BE2C (cell line): ENCODE measurements around the gene AKT3.

ENCODE experiments used
- DNase-seq: peaks from one replicate; pipeline ENCODE4 v3.0.0-alpha.2; 2020
- H3K27me3 ChIP-seq: fragments of 250-450 bp; sonication (Bioruptor Pico); 2 replicates; pipeline ENCODE4 v1.5.1; 2020; ENCODE audit warnings: mild to moderate bottlenecking
- H3K36me3 ChIP-seq: fragments of 250-450 bp; sonication (Bioruptor Pico); 2 replicates; pipeline ENCODE4 v1.5.1; 2020; ENCODE audit warnings: mild to moderate bottlenecking
- H3K4me1 ChIP-seq: fragments of 250-450 bp; sonication (Bioruptor Pico); 2 replicates; pipeline ENCODE4 v1.5.1; 2020
- H3K4me3 ChIP-seq: 2 replicates; pipeline ENCODE4 v1.5.1; 2011; ENCODE audit warnings: low read depth, low read length
- H3K9me3 ChIP-seq: fragments of 250-450 bp; sonication (Bioruptor Pico); 2 replicates; pipeline ENCODE4 v1.5.1; 2020
- TF ChIP-seq, protein P1 (sequence below): IDR thresholded peaks from 2 replicates; pipeline ENCODE4 v1.5.1; 2012; ENCODE audit warnings: mild to moderate bottlenecking, low read depth, low read length

Gene AKT3

GRCh38 chr1:243454328-243454997 lies 395.6 kb downstream of the AKT3 start:
- TF ChIP-seq, protein P1, sequence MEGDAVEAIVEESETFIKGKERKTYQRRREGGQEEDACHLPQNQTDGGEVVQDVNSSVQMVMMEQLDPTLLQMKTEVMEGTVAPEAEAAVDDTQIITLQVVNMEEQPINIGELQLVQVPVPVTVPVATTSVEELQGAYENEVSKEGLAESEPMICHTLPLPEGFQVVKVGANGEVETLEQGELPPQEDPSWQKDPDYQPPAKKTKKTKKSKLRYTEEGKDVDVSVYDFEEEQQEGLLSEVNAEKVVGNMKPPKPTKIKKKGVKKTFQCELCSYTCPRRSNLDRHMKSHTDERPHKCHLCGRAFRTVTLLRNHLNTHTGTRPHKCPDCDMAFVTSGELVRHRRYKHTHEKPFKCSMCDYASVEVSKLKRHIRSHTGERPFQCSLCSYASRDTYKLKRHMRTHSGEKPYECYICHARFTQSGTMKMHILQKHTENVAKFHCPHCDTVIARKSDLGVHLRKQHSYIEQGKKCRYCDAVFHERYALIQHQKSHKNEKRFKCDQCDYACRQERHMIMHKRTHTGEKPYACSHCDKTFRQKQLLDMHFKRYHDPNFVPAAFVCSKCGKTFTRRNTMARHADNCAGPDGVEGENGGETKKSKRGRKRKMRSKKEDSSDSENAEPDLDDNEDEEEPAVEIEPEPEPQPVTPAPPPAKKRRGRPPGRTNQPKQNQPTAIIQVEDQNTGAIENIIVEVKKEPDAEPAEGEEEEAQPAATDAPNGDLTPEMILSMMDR = no peak
- DNase-seq = no peak
- Histone ChIP-seq H3K4me1 (no peaks in the 10 kb centered on the region), H3K4me3 (no peak overlapping the region), H3K9me3 (no peaks in the 10 kb centered on the region), H3K27me3 (no peaks in the 10 kb centered on the region), H3K36me3 (no peaks in the 10 kb centered on the region)

GRCh38 chr1:243452092-243452491 lies 398.0 kb downstream of the AKT3 start:
- Histone ChIP-seq H3K4me3 (no peak overlapping the region), H3K4me1 (no peaks in the 10 kb centered on the region; the same call in 1 of the 2 replicates), H3K27me3 (no peaks in the 10 kb centered on the region), H3K36me3 (no peaks in the 10 kb centered on the region), H3K9me3 (no peaks in the 10 kb centered on the region)
- TF ChIP-seq, protein P1 = no peak
- DNase-seq = no peak

- DNase-seq = no peak
- Histone ChIP-seq H3K36me3 (no peaks in the 10 kb centered on the region), H3K4me1 (no peaks in the 10 kb centered on the region; the same call in 1 of the 2 replicates), H3K27me3 (no peaks in the 10 kb centered on the region), H3K4me3 (no peak overlapping the region), H3K9me3 (no peaks in the 10 kb centered on the region)
- TF ChIP-seq, protein P1 = no peak
Measured at GRCh38 chr1:243449373-243449772, 400.7 kb downstream of the AKT3 start.

DNA sequence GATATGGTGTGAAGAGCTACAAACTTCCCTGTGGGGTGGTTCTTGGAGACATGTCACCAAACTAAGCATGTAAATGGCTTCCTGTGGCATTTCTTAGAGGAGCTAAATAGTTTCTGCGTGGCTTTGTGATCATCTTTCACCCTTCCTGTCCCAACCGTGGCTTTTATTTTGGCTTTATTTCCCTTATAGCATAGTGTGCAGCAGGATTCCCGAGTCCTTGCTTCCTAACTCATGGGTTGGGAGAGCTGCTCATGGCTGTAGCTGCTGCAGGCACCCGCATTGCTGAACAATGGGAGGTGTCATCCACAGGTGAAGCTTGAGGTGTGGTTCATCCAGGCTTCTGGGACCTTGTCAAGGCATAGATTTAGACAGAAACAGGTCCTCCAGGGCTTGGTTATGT lies 402.2 kb downstream of the AKT3 start:
- H3K36me3 ChIP-seq = no peaks in the 10 kb centered on the region
- H3K4me1 ChIP-seq = peaks cover 2% of the 10 kb centered on the region; the same call in 1 of the 2 replicates
- no peak overlapping the region for H3K4me3 ChIP-seq
- TF ChIP-seq, protein P1 = no peak
- H3K27me3 ChIP-seq = no peaks in the 10 kb centered on the region
- no peaks in the 10 kb centered on the region for H3K9me3 ChIP-seq
- no peak for DNase-seq

DNA sequence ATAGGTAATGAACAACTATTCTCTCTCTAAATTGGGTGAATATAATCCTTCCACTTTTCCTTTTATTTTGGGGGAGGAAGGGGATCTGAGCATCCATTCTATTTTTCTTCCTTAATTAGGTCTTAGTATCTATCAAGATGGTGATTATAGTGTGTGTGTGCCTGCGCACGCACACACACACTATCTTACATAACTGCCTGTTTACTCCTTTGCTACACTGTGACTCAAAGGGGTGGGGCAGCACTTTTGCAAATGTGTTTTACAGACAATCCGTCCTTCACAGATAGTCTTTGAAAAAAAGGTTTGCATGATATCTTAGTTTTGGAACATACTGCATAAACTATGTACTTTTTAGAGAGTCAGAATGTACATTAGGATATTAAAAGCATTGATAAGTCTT lies 402.7 kb downstream of the AKT3 start:
- TF ChIP-seq, protein P1 = no peak
- Histone ChIP-seq H3K9me3 (no peaks in the 10 kb centered on the region), H3K36me3 (no peaks in the 10 kb centered on the region), H3K27me3 (no peaks in the 10 kb centered on the region), H3K4me1 (peaks cover 7% of the 10 kb centered on the region; the same call in 1 of the 2 replicates), H3K4me3 (no peak overlapping the region)
- no peak for DNase-seq

GRCh38 chr1:243443557-243443956 lies 406.5 kb downstream of the AKT3 start:
- peaks cover 7% of the 10 kb centered on the region; the same call in 1 of the 2 replicates for H3K4me1 ChIP-seq
- no peaks in the 10 kb centered on the region for H3K36me3 ChIP-seq
- DNase-seq = no peak
- no peaks in the 10 kb centered on the region for H3K27me3 ChIP-seq
- no peak overlapping the region for H3K4me3 ChIP-seq
- TF ChIP-seq, protein P1 = no peak
- no peaks in the 10 kb centered on the region for H3K9me3 ChIP-seq
